ENCODE results near the gene C11orf21. TPM values are rescaled to one million over a fixed set of nuclear protein-coding genes. Genes with fewer than 3 reads are reported as not detected.
A peak's percentile ranks its signal among the peaks of the same experiment; 100 is the strongest.

Gene C11orf21
- polyA plus RNA-seq, 3 donors, result 10.8 to 135 (median 13.1) TPM

GRCh38 chr11:2318707-2319106 lies 17.0 kb upstream of the C11orf21 start:
- no peaks in the 10 kb centered on the region for H3K4me1 ChIP-seq (ENCODE audit: control insufficient read depth in 1 of 2, insufficient read depth in 2 of 2, low read length in 2 of 2)
- Mint-ChIP-seq H3K27ac (peak overlapping the region in 1 of 7 donors; percentile 73), H3K4me3 (no peak overlapping the region), H3K9me3 (peaks cover 9 to 28% (median 18%) of the 10 kb centered on the region in 7 donors), H3K4me1 (peaks cover 4% of the 10 kb centered on the region), H3K36me3 (peaks cover 2 to 5% of the 10 kb centered on the region in 2 donors), H3K27me3 (ENCODE audit: low read depth in 3 of 3) (peaks cover 21 to 42% (median 35%) of the 10 kb centered on the region in 3 donors)
- peaks cover 0 to 22% of the 10 kb centered on the region in 2 donors for H3K27me3 ChIP-seq (ENCODE audit: control insufficient read depth in 2 of 2, insufficient read depth in 2 of 2, low read length in 2 of 2)
- no peak for DNase-seq
- H3K9ac ChIP-seq (ENCODE audit: insufficient read depth, low read length, poor library complexity, severe bottlenecking), result no peak overlapping the region
- 97% methylated on average over 6 of the region's 7 CpGs for WGBS (ENCODE audit: insufficient coverage)
- no peak for TF ChIP-seq CTCF (IDR thresholded peaks at IDR 0.05)
- no peaks in the 10 kb centered on the region for H3K79me2 ChIP-seq (ENCODE audit: insufficient read depth, low read length)
- no peak overlapping the region for H3K4me3 ChIP-seq (replicated peaks in 1 of 3; ENCODE audit: low read depth in 2 of 3, low read length in 3 of 3)
- peaks cover 47% of the 10 kb centered on the region for H4K20me1 ChIP-seq (ENCODE audit: insufficient read depth, low read length)
- no peaks in the 10 kb centered on the region for H3K36me3 ChIP-seq (replicated peaks in 1 of 2; ENCODE audit: control insufficient read depth in 1 of 2, insufficient read depth in 2 of 2, low read length in 2 of 2)
- H3K27ac ChIP-seq (ENCODE audit: low read depth in 1 of 2, low read length in 2 of 2), result no peak overlapping the region
- peaks cover 0 to 4% of the 10 kb centered on the region in 2 donors for H3K9me3 ChIP-seq (replicated peaks in 1 of 2; ENCODE audit: control insufficient read depth in 1 of 2, insufficient read depth in 1 of 2, low read length in 2 of 2)
- intact Hi-C loops (cut with micrococcal nuclease), result no loop called here
- no peak overlapping the region for H3K4me2 ChIP-seq (replicated peaks; ENCODE audit: extremely low read depth, low read length, poor library complexity, severe bottlenecking)
- H2AFZ ChIP-seq (ENCODE audit: insufficient read depth, low read depth, low read length, poor library complexity, severe bottlenecking), result no peak overlapping the region

GRCh38 chr11:2318123-2318522 lies 16.4 kb upstream of the C11orf21 start:
- peaks cover 4% of the 10 kb centered on the region for H3K4me1 Mint-ChIP-seq
- H3K4me3 ChIP-seq (replicated peaks in 1 of 3; ENCODE audit: low read depth in 2 of 3, low read length in 3 of 3), result no peak overlapping the region
- no peak for DNase-seq
- H3K4me3 Mint-ChIP-seq, result peak overlapping the region in 1 of 2 donors; percentile 12
- peaks cover 0 to 22% of the 10 kb centered on the region in 2 donors for H3K27me3 ChIP-seq (ENCODE audit: control insufficient read depth in 2 of 2, insufficient read depth in 2 of 2, low read length in 2 of 2)
- whole genome bisulfite sequencing (ENCODE audit: insufficient coverage), result 94% methylated on average over 2 of the region's 4 CpGs
- H3K36me3 ChIP-seq (replicated peaks in 1 of 2; ENCODE audit: control insufficient read depth in 1 of 2, insufficient read depth in 2 of 2, low read length in 2 of 2), result no peaks in the 10 kb centered on the region
- TF ChIP-seq CTCF (IDR thresholded peaks at IDR 0.05), result no peak
- H3K79me2 ChIP-seq (ENCODE audit: insufficient read depth, low read length), result no peaks in the 10 kb centered on the region
- H3K9me3 ChIP-seq (replicated peaks in 1 of 2; ENCODE audit: control insufficient read depth in 1 of 2, insufficient read depth in 1 of 2, low read length in 2 of 2), result peaks cover 0 to 4% of the 10 kb centered on the region in 2 donors
- no peaks in the 10 kb centered on the region for H3K4me1 ChIP-seq (ENCODE audit: control insufficient read depth in 1 of 2, insufficient read depth in 2 of 2, low read length in 2 of 2)
- no peak overlapping the region for H3K27ac Mint-ChIP-seq
- intact Hi-C loops (cut with micrococcal nuclease), result no loop called here
- H3K27me3 Mint-ChIP-seq (ENCODE audit: low read depth in 3 of 3), result peaks cover 20 to 38% (median 29%) of the 10 kb centered on the region in 3 donors
- H3K36me3 Mint-ChIP-seq, result peaks cover 2 to 5% of the 10 kb centered on the region in 2 donors
- peaks cover 53% of the 10 kb centered on the region for H4K20me1 ChIP-seq (ENCODE audit: insufficient read depth, low read length)
- no peak overlapping the region for H3K27ac ChIP-seq (ENCODE audit: low read depth in 1 of 2, low read length in 2 of 2)
- no peak overlapping the region for H2AFZ ChIP-seq (ENCODE audit: insufficient read depth, low read depth, low read length, poor library complexity, severe bottlenecking)
- no peak overlapping the region for H3K9ac ChIP-seq (ENCODE audit: insufficient read depth, low read length, poor library complexity, severe bottlenecking)
- H3K4me2 ChIP-seq (replicated peaks; ENCODE audit: extremely low read depth, low read length, poor library complexity, severe bottlenecking), result no peak overlapping the region
- peaks cover 9 to 24% (median 13%) of the 10 kb centered on the region in 7 donors for H3K9me3 Mint-ChIP-seq

Measured in CD14-positive monocyte (primary cell).